NCI-H69 (cell line): ENCODE results near the gene EAF1.
"Not testable (repeated sequence)": the region's sequence is repeated elsewhere in the genome, so short reads cannot be mapped to it uniquely, and the experiment has no call there.

Source experiments
- DNase-seq: peaks from one replicate; lab custom pipeline; 2025; lab: John Stamatoyannopoulos, UW

Gene EAF1

GRCh38 chr3:15484551-15484950 is 57.2 kb downstream of the EAF1 start:
- not testable (repeated sequence) for DNase-seq

- DNase-seq, result no peak
These were observed 58.6 kb downstream of the EAF1 start for GRCh38 chr3:15486020-15486419.

GRCh38 chr3:15486979-15487378 is 59.6 kb downstream of the EAF1 start:
- no peak for DNase-seq

GRCh38 chr3:15488002-15488401 is 60.6 kb downstream of the EAF1 start:
- DNase-seq, result no peak

- DNase-seq, result no peak
These were observed 62.8 kb downstream of the EAF1 start for GRCh38 chr3:15490158-15490557.

GRCh38 chr3:15491143-15491542 is 63.7 kb downstream of the EAF1 start:
- DNase-seq, result no peak
